Measurements from ENCODE around the gene SDK1.

Gene SDK1

DNA sequence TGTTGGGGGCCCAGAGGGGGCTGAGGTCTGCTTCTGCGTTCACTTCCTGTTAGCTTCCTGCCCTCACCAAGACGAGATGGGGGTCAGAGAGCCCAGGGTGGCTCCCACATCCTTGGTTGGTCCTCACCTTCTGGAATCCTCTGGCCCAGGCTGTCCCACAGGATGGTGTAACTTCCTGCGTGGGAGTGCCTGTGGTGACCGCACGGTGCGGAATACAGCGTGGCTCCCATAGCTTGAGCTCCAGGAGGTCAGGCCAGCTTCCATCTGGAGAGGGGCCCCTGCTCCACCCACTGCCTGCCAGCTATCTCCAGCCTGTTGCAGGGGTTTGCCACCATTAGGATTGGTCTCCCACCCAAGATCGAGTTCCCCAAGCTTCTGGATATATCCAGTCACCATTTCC is 699.9 kb downstream of the SDK1 start:
- DNase-seq: no peak

DNA sequence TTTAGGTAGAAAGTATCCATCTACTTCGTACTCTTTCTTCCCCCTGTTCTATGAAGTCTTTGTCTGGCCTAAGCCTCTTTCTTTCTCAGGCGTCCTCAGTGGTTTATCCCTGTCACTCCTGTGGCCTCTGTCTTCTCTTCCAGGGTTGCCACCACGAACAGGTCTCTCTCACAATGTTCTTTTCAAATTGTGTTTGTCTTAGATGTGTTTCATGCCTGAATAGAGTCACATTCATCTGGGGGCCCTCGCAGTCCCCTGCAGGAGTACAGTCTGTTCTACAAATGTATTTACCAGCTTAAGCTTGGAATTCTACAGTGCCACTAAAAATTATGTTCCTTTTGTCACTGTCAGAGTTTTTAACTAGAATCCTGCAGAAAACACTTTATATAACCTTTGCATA is 700.7 kb downstream of the SDK1 start:
- no peak for DNase-seq

DNA sequence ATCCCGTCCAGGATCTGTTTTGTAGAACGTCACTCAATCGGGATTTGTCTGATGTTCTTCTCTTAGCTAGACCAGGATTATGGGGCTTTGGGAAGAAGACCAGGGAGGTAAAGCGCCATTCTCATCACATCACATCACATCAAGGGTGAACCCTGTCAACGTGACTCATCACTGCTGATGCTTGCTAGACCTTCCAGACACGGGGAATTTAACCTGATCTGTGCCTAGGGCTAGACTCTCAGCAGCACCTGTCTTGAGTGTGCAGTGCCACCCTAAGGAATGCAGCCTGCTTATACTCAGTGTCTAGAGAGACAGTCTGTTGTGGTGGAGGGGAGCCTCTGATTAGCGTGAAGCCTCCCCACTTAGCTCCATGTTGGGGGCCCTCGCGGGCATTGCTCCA is 702.5 kb downstream of the SDK1 start:
- DNase-seq: no peak

DNA sequence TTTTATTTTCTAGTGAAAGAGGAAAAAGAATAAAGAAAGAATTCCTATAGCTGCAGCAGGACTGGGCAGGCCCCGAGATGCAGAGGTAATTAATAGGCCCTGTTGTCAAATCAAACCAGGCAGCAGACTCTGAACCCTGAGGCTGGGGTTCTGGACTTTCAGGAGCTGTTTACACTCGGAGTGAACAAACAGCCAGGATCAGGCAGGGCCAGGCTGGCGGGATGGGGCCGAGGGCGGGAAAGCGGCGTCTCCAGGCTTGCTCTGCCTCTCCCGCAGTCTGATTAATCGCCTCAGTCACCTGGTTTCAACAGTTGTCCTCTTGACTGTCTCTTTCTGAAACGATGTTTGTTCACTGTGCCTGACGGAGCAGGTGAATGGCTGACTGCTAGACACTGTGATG is 705.6 kb downstream of the SDK1 start:
- no peak for DNase-seq

DNA sequence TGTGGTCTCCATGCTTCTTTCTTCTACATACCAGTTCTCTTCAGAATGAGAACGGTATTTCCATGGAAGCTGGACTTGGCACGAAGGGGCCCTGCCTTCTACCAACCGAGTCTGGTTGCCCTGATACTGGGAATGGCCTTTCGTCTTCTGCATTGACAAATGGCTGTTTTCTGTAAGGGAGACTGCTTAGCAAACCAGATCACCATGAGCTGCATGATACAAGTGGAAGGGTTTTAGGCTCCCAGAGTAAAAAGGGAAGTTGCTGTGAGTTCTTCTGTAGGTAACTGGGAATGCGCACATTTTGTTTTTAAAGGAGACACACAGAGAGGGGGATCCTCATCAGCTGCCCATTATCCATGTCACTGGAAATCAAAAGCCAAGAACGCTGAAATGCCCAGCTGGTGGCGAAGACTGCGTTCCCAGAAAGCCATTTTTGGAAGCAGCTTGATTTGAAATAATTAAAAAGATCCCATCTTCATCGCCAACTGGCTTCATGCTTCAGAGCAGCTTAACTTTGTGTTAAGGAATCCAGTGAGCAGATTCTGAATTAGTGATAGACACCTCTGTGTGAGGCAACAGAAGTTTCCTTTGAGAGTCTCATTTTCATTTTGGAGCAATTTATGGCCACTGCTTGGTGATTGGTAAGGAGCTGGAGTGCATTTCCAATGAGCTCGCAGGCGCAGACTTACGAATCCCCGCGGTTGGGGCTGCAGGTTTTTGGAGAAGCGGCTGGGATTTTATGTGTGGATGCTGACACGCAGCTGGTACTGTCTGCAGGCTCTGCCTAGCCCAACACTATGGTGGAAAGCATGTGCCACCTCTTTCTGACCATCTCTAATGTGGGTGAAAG is 708.4 kb downstream of the SDK1 start:
- DNase-seq: no peak

DNA sequence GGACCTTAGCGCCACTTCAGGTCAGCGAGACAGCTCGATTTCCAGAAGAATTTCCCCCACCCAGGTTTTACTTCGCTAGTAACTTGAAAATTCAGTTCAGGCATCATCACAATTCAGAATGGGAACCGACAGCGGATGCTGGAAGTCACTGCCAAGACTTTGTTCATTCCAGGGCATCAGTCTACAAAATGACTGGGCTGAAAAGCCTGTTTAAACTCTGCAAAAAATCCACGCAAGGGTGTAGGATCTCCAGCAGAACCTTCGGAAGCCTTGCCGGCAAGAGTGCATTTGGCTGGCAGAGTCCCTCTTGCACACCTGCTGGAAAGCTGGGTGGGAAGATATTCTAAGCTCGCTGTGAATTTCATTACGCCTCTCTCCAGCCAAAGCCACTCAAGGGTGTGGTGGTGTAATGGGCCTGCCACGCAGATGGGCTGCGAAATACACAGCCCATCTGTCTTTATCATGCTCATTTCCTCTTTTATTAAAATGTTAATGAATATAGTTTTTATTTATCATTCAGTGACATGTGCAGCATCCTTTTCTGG is 709.1 kb downstream of the SDK1 start:
- DNase-seq: no peak

DNA sequence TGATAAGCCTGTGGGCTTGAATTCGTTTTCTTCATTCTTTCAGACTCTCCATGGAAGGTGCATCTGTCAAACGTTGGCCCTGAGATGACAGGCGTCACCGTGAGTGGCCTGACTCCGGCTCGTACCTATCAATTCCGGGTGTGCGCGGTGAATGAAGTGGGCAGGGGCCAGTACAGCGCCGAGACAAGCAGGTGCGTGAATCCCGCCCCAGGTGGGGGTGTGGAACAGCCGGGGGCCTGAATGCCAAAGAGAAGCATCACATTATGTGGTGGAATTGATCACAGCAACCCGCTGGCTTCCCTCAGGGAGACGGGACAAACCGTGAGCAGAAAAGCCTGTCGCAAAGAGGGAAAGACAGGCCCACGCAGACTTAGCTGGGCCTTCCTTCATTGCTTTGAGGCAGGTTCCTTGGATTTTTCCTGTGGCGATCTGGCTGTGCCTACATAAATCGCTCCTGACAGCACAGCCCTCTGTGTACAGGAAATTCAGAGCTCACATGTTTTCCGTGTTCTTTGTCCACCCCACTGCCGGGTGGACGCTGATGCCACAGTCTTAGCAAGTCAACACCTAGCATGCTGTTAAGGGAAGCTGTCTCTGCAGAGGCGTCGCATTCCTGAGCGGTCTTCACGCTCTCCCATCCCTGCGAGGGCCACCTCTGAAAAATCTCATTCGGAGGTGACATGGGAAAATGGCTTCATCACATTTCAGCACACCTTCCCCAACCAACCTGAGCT is 710.0 kb downstream of the SDK1 start:
- DNase-seq: no peak

DNA sequence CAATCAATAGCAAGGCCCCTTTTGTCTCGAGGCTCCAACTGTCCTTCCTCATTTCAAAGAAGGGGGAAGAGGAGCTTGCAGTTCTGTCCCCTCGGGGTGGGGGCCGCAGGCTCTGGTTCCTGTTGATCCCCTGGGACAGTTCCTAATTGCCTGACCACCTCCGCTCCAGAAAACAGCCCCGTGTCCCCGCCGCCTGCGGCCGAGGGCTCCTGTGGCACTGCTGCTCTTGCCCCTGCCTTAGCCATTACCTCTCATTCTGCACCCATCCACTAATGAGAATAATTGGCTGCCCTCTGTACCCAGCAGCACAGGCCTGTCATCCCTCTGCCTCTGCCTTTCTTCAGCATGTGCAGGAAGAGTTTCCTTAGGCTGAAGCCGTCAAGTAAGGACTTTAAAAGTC is 712.7 kb downstream of the SDK1 start:
- no peak for DNase-seq

DNA sequence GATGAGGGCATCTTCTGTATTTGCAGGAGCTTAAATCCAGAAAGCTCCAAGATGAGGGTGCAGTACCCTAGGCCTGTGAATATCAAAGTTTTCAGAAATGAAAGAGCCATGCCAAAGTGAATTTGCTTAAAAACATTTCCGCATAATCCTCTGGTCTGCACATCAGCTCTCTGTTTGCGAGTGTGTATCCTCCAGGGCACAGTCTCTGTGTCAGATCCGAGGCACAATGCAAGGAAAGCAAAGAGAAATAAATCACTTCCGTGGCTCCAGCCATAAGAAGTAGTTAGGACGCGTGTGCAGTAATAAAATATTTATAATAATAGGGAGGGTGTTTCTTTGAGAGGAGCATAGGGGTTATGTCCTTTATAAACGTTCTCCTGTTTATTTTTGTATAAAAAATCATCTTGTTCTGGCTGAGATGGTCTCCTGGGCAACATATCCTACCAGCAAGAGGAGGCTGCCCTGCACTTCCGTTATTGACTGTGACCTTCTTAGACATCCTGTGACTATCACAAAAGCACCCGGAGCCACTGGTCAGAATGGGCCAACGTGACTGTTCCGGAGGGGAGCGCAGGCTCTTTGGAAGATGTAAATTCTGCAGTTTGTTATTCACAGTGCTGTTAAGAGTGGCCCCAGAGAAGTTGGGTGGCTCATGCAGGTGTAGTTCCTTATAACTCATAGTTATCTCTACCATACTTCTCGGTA is 713.4 kb downstream of the SDK1 start:
- no peak for DNase-seq

DNA sequence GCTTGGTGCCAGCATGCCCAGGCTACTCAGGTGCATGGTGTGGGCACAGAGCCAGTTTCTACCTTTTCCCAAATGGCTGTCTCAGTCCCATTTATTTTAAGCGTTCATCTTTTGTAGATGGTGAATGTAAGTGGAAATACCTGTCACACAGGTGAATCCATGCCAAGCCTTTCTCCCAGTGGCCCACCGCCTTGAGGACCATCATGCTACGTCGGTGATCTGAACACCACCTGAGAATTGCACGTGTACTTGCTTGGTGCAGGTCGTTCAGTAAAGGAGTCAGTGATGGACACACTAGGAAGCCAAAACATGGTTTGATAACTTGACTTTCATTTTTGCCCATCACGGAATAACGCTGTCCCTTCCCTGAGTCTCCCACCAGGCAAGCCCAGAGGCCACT is 714.3 kb downstream of the SDK1 start:
- no peak for DNase-seq

DNA sequence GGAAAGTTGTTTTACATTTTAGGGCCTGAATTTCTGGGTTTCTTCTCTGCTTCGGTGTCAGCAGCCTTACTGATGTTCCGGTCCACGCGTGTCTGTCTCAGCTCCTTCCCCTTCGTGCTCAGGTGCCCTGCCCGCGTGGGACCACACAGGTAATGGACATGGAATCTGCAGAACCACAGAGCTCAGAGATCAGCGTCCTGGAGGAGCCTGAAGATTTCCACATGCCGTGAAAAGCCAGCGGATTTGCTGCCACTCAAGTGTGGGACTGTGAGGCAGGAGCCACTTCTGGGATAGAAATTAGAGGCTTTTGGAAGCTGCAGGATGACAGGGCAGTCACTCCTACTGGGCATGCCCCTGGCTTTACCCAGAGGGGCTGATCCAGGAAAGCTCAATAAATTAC is 714.9 kb downstream of the SDK1 start:
- no peak for DNase-seq

DNA sequence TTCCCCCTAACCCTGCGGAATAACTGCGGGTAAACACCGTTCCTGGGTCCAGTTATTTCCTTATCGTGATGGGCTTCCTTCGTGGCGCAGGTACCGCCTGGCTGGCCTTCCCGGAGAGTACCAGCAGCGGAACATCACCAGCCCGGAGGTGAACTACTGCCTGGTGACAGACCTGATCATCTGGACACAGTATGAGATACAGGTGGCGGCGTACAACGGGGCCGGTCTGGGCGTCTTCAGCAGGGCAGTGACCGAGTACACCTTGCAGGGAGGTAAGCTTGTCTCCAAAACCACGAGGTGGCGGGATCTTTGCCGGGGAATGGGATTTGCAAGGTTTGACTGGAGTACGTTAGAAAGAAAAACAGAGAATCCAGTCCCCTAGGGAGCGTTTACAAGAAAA is 716.0 kb downstream of the SDK1 start:
- no peak for DNase-seq

DNA sequence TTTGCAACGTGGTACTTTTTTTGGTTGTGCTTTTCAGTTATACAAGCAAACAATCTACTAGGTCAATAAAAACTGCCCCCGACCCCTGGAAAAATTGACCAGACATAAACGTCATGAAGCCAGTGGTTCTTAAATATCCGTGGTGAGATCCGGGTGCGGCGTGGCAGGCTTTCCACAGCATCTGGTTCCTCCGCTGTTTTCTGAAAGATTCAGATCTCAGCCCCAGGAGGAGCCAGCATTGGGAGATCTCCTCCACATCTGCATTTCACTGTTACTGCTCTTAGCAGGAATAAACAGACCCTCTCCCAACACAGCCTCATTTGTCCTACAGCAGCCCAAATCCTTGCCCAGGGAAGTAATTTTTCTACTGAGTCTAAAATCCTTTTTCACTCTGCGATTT is 716.7 kb downstream of the SDK1 start:
- no peak for DNase-seq

DNA sequence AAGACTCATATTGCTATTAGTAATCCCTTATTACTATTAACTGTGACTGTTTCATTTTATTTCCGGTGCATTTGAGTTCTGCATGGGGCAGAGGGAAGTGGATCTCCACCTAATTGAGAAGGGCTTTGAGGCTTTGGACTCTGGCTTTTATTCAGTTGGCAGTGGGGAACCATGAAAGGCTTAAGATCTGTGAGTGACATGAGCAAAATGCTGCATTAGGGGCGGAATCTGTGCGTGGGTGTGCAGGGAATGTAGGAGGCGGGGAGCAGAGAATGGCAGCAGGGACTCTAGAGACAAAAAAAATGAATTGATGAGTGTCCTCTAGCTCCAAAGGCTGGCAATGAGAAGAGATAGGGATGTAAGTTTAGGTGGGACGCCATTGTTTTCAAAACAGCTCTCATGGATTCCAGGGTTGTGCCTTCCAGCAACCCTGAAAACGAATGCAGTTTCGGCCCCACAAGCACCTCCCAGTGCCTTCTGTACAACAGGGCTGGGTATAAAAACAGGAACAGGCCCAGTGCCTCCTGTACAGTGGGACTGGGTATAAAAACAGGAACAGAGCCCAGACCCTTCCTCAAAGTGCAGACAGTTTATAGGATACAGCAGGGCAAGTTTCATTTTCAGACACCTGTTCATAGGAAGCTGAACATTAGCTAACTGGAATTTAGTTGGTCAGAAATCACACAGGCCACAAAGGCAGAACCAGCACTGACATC is 717.7 kb downstream of the SDK1 start:
- DNase-seq: no peak

DNA sequence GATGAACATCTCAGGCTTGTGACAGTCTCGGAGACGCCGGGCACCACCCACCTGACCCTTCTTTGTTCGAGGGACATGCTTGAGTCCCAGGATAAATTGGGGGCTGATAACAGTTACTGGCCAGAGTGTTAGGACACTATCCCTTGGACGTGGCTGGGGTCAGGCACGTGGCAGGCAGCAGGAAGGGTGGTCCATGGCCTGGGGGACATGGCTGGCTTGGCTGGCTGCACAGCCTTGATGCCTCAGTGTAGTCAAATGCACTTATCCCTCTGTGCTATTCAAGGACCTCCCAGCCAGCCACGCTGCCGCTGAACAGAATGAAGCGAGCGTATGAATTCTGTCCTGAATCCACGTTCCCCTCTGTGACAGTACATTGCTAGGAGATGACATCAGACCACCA is 719.0 kb downstream of the SDK1 start:
- no peak for DNase-seq

DNA sequence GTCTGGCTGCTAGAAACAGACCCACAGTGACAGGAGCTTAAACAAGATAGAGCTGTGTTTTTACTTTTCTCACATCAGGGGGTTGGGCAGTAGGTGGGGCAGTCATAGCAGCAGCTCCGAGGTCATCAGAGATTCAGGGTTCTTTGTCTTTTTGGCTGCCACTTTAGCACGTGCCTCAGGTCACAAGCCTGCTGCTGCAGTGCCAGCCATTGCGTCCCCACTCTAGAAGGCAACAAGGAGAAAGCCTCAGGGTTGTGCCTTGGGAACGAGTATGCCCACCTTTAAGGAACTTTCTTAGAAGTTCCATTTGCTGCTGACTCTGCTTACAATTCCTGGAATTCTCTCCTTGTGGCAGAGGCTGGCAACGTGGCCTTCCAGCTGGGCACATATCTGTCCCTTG is 720.4 kb downstream of the SDK1 start:
- no peak for DNase-seq

DNA sequence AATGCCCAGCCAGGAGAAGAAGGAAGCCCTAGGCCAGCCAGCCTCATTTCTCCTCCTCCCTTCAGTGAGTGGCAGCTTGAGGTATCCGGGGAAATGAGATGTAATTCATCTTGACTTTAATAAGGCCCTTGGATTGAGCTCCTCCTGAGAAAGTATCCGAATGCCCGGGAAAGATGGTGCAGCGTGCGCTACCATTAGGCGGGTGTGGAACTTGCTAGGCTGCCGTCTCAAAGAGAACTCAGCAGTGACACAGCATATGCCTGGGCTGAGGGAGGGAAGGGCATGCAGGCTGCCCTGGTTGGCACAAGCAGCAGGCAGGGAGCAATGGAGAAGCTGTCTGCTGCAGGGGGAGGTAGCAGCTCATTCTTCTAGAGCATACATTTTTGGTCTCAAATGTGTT is 721.2 kb downstream of the SDK1 start:
- DNase-seq: no peak

DNA sequence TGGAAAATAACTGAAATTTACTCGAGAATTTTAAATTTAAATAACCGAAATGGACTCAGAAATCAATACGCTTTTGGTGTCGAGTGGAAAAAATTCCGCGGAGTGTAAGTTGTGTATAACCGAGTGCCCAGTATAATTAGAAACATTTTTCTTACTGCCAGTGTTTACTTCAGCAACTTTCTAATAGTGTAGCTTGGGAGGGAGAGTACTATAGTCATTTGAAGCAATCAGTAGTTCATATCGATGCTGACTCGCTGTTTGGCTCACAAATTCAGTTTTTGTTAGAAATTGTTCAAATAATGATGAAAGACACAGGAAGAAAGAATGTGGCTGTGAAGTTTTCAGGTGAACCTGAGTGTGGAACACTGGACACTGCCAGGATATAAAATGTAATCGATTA is 722.5 kb downstream of the SDK1 start:
- no peak for DNase-seq

DNA sequence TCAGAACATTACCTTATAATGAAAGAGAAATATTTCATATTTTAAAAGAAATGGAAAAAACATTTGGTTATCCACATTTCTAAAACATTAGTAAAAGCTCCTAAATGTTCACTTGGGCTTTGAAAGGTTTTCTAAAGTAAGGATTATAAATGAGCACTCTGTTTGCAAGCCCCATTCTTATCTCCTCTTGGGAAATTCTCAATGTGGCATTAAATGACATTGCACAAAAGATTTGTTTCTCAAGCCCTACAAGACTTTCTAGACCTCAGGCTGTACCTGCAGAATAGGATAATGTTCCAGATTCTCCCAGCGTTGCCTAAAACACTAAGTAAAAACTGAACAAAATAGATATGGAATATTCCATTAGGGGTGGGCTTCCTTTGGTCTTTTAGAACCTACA is 723.1 kb downstream of the SDK1 start:
- DNase-seq: no peak

DNA sequence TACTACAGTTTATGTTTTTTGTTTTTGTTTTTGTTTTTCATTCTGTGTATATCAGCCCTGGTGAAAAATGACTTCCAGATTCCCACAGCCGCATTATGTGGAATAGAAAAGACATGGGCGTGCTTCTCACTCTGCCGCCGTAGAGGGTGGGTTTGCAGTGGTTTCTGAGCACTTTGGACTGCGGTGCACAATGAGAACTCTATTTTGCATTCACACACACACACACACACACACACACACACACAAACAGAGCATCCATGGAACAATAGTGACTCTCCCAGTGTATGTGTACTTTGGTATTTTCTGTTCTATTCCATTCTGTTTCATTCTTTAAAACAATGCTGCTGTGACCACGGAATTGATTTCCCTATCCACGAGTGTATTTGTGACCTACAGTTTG is 723.8 kb downstream of the SDK1 start:
- DNase-seq: no peak

DNA sequence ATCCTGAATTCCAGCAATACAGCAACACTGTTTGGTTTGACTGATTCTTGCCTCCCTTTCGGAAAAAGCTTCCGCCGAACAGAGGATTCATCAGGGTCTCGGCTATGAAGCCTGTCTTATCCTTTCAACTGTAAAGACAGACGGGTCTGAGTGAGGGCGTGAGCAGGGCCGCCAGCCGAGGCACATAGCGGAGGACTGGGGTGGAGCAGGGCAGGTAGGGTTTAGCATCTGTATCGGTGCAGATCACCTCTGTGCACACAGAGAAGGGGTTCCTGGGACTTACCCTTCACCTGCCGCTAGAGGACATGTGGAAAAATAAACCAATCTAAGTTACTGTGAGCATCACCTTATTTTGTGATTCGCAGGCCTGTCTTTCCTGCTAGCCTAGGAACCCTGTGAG is 724.2 kb downstream of the SDK1 start:
- no peak for DNase-seq

DNA sequence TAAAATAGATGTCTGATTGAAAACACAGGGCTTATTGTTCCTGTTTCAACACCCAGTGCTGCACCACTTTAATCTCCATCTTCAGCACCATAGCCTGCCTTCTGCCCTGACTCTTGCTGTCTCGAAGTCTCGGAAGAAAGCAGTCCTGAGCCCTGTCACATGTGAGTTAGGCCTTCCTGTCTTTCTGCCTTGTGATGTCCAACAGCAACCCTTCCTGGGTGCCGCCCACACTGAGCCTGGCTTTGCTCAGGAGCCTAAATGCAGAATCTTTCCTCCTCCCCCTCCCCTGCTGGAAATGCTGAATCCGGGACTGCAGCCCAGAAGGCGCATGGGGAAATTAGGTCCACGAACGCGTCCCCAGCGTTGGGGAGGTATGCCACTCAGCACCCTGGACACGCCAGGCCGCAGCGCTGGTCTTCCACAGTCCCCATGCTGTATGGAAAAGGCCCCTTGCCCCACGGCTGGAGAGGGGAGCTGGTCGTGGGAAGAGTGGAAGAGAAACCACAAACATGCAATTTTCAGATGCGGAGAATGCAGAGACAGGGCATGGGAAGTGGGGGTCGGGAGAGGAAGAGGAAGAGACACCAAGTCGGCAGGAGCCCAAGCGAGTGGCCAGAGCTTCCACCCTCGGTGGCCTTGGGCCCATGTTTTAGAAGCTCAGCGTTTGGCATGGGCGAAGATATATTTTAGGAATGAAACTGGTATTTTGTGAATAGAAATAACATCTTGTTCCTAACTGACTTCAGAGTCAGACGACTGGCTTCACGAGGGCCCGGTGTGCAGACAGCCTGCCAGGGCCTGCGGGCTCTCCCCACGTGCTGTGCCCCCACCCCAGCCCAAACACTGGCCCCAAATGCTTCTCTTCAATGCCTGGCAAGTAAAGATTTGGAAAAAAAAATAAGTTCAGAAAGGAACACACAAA is 724.9 kb downstream of the SDK1 start:
- DNase-seq: no peak

Measured in GOT3 (cell line).